ENCODE data around the gene TMPRSS4.
A peak's percentile ranks its signal among the peaks of the same experiment; 100 is the strongest.

TMPRSS4 gene

GRCh38 chr11:118156531-118157185 is 79.8 kb downstream of the TMPRSS4 start:
- peaks cover 90% of the 10 kb centered on the region for H3K27me3 ChIP-seq (replicated peaks; ENCODE audit: insufficient read depth, low read length)
- no peak overlapping the region for H3K4me3 ChIP-seq (ENCODE audit: low read length)
- H3K79me2 ChIP-seq (ENCODE audit: low read length) = no peaks in the 10 kb centered on the region
- H3K36me3 ChIP-seq (replicated peaks; ENCODE audit: insufficient read depth, low read length) = no peaks in the 10 kb centered on the region
- no peak overlapping the region for H3K4me2 ChIP-seq (ENCODE audit: low read depth, low read length)
- peak; percentile 55 for TF ChIP-seq EZH2 (optimal IDR thresholded peaks at IDR 0.05; ENCODE audit: low read depth, low read length)
- no peak for TF ChIP-seq CTCF (IDR thresholded peaks at IDR 0.05; ENCODE audit: low read length)
- H3K27ac ChIP-seq (ENCODE audit: low read length) = no peak overlapping the region
- no peak overlapping the region for H3K9ac ChIP-seq (ENCODE audit: low read length)
- H2AFZ ChIP-seq (ENCODE audit: low read length) = no peak overlapping the region
- no peaks in the 10 kb centered on the region for H3K9me3 ChIP-seq (replicated peaks; ENCODE audit: insufficient read depth, low read length)
- no peaks in the 10 kb centered on the region for H4K20me1 ChIP-seq (ENCODE audit: insufficient read depth, low read length)
- H3F3A ChIP-seq (ENCODE audit: insufficient read depth, low read length) = no peaks in the 10 kb centered on the region
- no peak for DNase-seq
- H3K9me2 ChIP-seq (replicated peaks; ENCODE audit: insufficient read depth, low read length) = no peaks in the 10 kb centered on the region
- no peaks in the 10 kb centered on the region for H3K4me1 ChIP-seq (ENCODE audit: low read length)

GRCh38 chr11:118157186-118157895 is 80.5 kb downstream of the TMPRSS4 start:
- H3K27me3 ChIP-seq (replicated peaks; ENCODE audit: insufficient read depth, low read length) = peaks cover 89% of the 10 kb centered on the region

GRCh38 chr11:118161786-118162185 is 84.9 kb downstream of the TMPRSS4 start:
- Histone ChIP-seq H3K4me3 (ENCODE audit: low read length) (no peak overlapping the region), H3K9ac (ENCODE audit: low read length) (no peak overlapping the region), H3K4me1 (ENCODE audit: low read length) (no peaks in the 10 kb centered on the region), H3K27ac (ENCODE audit: low read length) (no peak overlapping the region), H3K79me2 (ENCODE audit: low read length) (no peaks in the 10 kb centered on the region), H3K36me3 (replicated peaks; ENCODE audit: insufficient read depth, low read length) (no peaks in the 10 kb centered on the region), H2AFZ (ENCODE audit: low read length) (no peak overlapping the region), H4K20me1 (ENCODE audit: insufficient read depth, low read length) (no peaks in the 10 kb centered on the region), H3K9me3 (replicated peaks; ENCODE audit: insufficient read depth, low read length) (no peaks in the 10 kb centered on the region), H3F3A (ENCODE audit: insufficient read depth, low read length) (no peaks in the 10 kb centered on the region), H3K27me3 (replicated peaks; ENCODE audit: insufficient read depth, low read length) (peaks cover 87% of the 10 kb centered on the region), H3K4me2 (ENCODE audit: low read depth, low read length) (no peak overlapping the region), H3K9me2 (replicated peaks; ENCODE audit: insufficient read depth, low read length) (no peaks in the 10 kb centered on the region)
- no peak for TF ChIP-seq EZH2 (optimal IDR thresholded peaks at IDR 0.05; ENCODE audit: low read depth, low read length)
- TF ChIP-seq EZH2phosphoT487 (IDR thresholded peaks at IDR 0.05; ENCODE audit: low read length) = no peak
- TF ChIP-seq CTCF (IDR thresholded peaks at IDR 0.05; ENCODE audit: low read length) = no peak
- no peak for DNase-seq

More at GRCh38 chr11:118157186-118157895, 80.5 kb downstream of the TMPRSS4 start:
- H3K79me2 ChIP-seq (ENCODE audit: low read length) = no peaks in the 10 kb centered on the region
- H4K20me1 ChIP-seq (ENCODE audit: insufficient read depth, low read length) = no peaks in the 10 kb centered on the region
- no peak overlapping the region for H3K27ac ChIP-seq (ENCODE audit: low read length)
- DNase-seq = no peak
- H3K9ac ChIP-seq (ENCODE audit: low read length) = no peak overlapping the region
- no peak overlapping the region for H3K4me3 ChIP-seq (ENCODE audit: low read length)
- H3K36me3 ChIP-seq (replicated peaks; ENCODE audit: insufficient read depth, low read length) = no peaks in the 10 kb centered on the region
- no peaks in the 10 kb centered on the region for H3K4me1 ChIP-seq (ENCODE audit: low read length)
- H3F3A ChIP-seq (ENCODE audit: insufficient read depth, low read length) = no peaks in the 10 kb centered on the region
- no peaks in the 10 kb centered on the region for H3K9me3 ChIP-seq (replicated peaks; ENCODE audit: insufficient read depth, low read length)
- no peaks in the 10 kb centered on the region for H3K9me2 ChIP-seq (replicated peaks; ENCODE audit: insufficient read depth, low read length)
- no peak for TF ChIP-seq CTCF (IDR thresholded peaks at IDR 0.05; ENCODE audit: low read length)
- no peak for TF ChIP-seq EZH2phosphoT487 (IDR thresholded peaks at IDR 0.05; ENCODE audit: low read length)
- TF ChIP-seq EZH2 (optimal IDR thresholded peaks at IDR 0.05; ENCODE audit: low read depth, low read length) = no peak
- H3K4me2 ChIP-seq (ENCODE audit: low read depth, low read length) = no peak overlapping the region
- no peak overlapping the region for H2AFZ ChIP-seq (ENCODE audit: low read length)
